A673 (cell line): ENCODE measurements around the gene NUFIP1.

Experiments used
- EZH2 ChIP-seq: fragments of 200-600 bp; sonication (generic); IDR thresholded peaks from 2 replicates; pipeline ENCODE4 v1.6.1; 2017; ENCODE audit warnings: borderline replicate concordance, low read depth, mild to moderate bottlenecking, mixed read lengths, antibody characterized with exemption, low read length; ENCODE audit not compliant: poor library complexity, severe bottlenecking
- TF ChIP-seq, protein P1 (sequence below): fragments of 300-800, 200-600 bp; sonication (generic); conservative IDR thresholded peaks from 2 replicates; pipeline ENCODE4 v1.5.1; 2017; ENCODE audit warnings: low read depth, mild to moderate bottlenecking, antibody characterized with exemption, low read length, moderate library complexity, mixed read lengths

DNA sequence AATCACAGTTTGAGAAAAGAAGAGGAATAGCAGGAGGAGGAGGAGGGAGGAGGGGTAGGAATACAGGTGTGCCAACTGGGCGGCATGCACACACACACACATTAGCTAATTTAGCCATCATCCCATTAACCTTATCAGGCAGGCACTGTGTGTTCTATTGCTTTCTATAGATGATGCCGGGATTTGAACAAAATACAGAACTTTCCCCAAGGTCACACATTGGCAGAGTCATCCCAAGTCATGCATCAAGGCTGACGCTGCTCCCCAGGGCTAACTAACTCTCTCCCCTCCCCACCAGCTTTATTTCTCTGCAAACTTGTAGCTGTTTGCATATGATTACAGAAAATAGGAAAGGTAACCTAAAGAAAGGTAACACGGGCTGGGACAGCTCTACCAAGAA is 83.0 kb downstream of the NUFIP1 start:
- TF ChIP-seq, protein P1, sequence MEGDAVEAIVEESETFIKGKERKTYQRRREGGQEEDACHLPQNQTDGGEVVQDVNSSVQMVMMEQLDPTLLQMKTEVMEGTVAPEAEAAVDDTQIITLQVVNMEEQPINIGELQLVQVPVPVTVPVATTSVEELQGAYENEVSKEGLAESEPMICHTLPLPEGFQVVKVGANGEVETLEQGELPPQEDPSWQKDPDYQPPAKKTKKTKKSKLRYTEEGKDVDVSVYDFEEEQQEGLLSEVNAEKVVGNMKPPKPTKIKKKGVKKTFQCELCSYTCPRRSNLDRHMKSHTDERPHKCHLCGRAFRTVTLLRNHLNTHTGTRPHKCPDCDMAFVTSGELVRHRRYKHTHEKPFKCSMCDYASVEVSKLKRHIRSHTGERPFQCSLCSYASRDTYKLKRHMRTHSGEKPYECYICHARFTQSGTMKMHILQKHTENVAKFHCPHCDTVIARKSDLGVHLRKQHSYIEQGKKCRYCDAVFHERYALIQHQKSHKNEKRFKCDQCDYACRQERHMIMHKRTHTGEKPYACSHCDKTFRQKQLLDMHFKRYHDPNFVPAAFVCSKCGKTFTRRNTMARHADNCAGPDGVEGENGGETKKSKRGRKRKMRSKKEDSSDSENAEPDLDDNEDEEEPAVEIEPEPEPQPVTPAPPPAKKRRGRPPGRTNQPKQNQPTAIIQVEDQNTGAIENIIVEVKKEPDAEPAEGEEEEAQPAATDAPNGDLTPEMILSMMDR: no peak
- no peak for TF ChIP-seq EZH2
